ENCODE data around the gene ATP1A2.
A peak's percentile ranks its signal among the peaks of the same experiment; 100 is the strongest.
"Not testable (repeated sequence)": the region's sequence is repeated elsewhere in the genome, so short reads cannot be mapped to it uniquely, and the experiment has no call there.

The ATP1A2 gene

DNA sequence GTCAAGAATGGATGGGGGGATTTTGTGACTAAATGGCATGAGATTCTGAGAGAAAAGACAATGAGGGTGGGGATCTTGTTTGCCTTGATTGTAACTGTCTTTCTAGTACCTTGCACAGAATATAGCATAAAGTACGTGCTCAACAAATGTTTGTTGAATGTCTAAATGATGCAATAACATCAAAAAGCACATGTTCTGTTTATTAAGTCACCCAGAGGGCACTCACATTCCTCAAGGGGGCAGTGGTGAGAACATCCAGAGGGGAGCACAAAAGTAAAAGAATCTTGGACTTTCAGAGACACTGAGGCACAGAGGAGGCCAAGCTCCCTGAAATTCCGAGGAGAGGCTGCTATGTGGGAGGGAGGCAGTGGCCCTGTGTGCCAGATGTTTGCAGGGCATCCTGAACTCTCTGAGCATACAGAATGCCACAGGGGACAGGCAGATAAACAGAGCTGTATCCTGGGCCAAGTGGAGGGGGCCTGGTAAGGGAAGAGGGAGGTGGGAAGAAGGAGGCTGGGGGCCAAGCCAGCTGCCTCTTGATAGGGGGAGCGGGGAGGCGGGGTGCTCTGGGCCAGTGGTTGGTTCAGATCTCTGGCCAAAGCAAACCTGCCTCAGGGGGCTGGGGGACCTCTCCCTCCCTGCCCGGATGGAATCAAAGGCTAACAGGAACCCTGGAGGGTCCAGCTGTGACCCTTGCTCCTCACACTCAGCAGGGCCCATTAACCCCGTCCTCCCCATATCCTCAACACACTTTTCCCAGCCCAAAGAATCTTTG is 6.5 kb upstream of the ATP1A2 start:
- DNase-seq (ENCODE audit: low read depth) = peak; percentile 60
- no peak overlapping the region for H3K4me3 ChIP-seq (ENCODE audit: low read length)
- TF ChIP-seq CTCF (IDR thresholded peaks at IDR 0.05; ENCODE audit: insufficient read depth, low read depth, low read length, missing control alignments) = peak; percentile 46

- no peak for TF ChIP-seq CTCF (IDR thresholded peaks at IDR 0.05; ENCODE audit: insufficient read depth, low read depth, low read length, missing control alignments)
Observed at GRCh38 chr1:160109686-160110085, 5.9 kb upstream of the ATP1A2 start.

DNA sequence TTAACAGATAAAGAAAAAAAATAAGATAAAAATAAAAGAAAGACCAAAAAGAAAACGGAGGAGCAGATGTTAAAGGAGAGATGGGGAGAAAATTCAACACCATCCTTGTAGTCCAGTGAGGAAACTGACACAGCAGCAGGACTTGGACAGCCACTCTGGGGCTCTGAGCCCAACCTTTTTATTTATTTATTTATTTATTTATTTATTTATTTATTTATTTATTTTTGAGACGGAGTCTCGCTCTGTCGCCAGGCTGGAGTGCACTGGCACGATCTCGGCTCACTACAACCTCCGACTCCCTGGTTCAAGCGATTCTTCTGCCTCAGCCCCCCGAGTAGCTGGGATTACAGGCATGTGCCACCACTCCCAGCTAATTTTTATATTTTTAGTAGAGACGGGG is 4.1 kb upstream of the ATP1A2 start:
- H3K4me3 ChIP-seq (ENCODE audit: low read length); DNase-seq (ENCODE audit: low read depth): not testable (repeated sequence)

More at GRCh38 chr1:160109686-160110085, 5.9 kb upstream of the ATP1A2 start:
- DNase-seq (ENCODE audit: low read depth) = peak; percentile 32
- H3K4me3 ChIP-seq (ENCODE audit: low read length) = no peak overlapping the region

DNA sequence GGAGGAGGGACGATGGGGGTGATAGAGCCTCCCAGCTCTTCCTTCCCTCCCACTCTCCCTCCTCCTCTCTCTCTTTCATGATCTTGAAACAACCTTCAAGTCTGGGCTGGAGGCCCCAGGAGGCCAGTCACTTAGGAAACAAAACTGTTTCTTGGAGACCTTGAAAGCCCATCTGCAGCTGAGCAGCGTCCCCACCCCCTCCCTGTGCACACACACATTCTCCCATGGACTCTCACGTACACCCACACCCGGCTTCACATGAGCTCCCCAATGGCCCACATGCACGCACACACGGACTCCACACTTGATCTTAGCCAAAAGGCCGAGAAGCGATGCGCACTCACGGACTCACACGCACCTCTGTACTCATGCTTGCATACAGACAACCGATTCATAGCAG is 3.2 kb upstream of the ATP1A2 start:
- TF ChIP-seq CTCF (IDR thresholded peaks at IDR 0.05; ENCODE audit: insufficient read depth, low read depth, low read length, missing control alignments) = no peak
- no peak overlapping the region for H3K4me3 ChIP-seq (ENCODE audit: low read length)
- DNase-seq (ENCODE audit: low read depth) = no peak

DNA sequence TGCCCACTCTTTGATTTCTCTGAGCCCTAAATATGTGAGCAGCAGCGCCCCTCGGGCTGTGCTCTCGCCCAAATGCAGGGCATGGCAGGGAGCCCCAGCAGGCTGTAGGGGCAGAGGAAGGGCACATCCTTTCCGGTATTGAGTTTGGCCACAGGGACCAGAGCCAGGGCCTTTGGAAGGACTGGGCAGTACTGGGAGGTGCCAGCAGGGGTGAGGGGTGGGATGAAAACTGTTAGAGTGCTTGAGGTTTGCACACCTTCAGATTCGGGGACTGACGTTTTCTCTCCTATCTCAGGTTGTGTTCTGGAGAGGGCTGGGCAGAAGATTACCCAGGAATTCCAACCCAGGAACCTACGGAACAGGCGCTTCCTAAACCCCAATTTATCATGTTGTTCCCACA is 2.2 kb upstream of the ATP1A2 start:
- no peak for TF ChIP-seq CTCF (IDR thresholded peaks at IDR 0.05; ENCODE audit: insufficient read depth, low read depth, low read length, missing control alignments)
- no peak overlapping the region for H3K4me3 ChIP-seq (ENCODE audit: low read length)
- DNase-seq (ENCODE audit: low read depth) = no peak

DNA sequence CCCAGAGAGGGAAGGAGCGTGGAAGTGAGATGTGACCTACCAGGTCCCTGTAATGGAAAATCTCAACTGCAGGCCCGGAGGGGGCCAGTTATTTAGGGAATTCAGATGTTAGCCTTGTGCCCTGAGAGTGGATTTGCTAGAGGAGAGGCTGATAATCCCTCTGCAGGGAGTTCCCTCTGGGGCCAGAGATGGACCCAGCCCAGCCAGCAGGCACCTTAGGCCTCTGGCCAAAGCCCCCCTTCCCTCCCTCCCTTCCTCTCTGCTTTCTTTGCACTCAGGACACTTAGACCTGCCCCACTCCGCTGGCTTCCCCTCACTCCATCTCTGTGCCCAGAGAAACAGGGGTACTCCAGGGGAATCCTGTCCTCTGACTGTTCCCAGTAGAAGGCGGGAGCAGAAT is 1.5 kb upstream of the ATP1A2 start:
- DNase-seq (ENCODE audit: low read depth) = no peak
- no peak for TF ChIP-seq CTCF (IDR thresholded peaks at IDR 0.05; ENCODE audit: insufficient read depth, low read depth, low read length, missing control alignments)
- no peak overlapping the region for H3K4me3 ChIP-seq (ENCODE audit: low read length)

- DNase-seq (ENCODE audit: low read depth) = peak; percentile 100
- no peak overlapping the region for H3K4me3 ChIP-seq (ENCODE audit: low read length)
- no peak for TF ChIP-seq CTCF (IDR thresholded peaks at IDR 0.05; ENCODE audit: insufficient read depth, low read depth, low read length, missing control alignments)
Observed at GRCh38 chr1:160116283-160117147, 956 bp downstream of the ATP1A2 start.
